Measurements from ENCODE around the gene CASZ1. TPM values are rescaled to one million over a fixed set of nuclear protein-coding genes. Genes with fewer than 3 reads are reported as not detected.

CASZ1 gene
- total RNA-seq, 1 donor from 2014 or later: 26.1 TPM

GRCh38 chr1:10785728-10786638, 10.5 kb downstream of the CASZ1 start:
- Histone ChIP-seq H3K4me3 (ENCODE audit: low read length in 3 of 3) (no peak overlapping the region), H3K9me3 (ENCODE audit: control insufficient read depth in 3 of 3, low read length in 3 of 3) (no peaks in the 10 kb centered on the region), H3K27ac (ENCODE audit: low read depth, low read length) (no peak overlapping the region), H3K9ac (ENCODE audit: low read depth in 1 of 3, low read length in 3 of 3) (peak overlapping the region in 2 of 3 donors; percentile 6 to 8), H3K36me3 (ENCODE audit: control insufficient read depth in 3 of 3, insufficient read depth in 3 of 3, low read length in 3 of 3) (no peaks in the 10 kb centered on the region), H3K4me1 (ENCODE audit: control insufficient read depth in 3 of 3, insufficient read depth in 3 of 3, low read length in 3 of 3) (peaks cover 51 to 92% (median 79%) of the 10 kb centered on the region in 3 donors), H3K27me3 (ENCODE audit: control insufficient read depth in 3 of 3, insufficient read depth in 3 of 3, low read length in 3 of 3) (peaks cover 0 to 5% (median 0%) of the 10 kb centered on the region in 3 donors)

DNA sequence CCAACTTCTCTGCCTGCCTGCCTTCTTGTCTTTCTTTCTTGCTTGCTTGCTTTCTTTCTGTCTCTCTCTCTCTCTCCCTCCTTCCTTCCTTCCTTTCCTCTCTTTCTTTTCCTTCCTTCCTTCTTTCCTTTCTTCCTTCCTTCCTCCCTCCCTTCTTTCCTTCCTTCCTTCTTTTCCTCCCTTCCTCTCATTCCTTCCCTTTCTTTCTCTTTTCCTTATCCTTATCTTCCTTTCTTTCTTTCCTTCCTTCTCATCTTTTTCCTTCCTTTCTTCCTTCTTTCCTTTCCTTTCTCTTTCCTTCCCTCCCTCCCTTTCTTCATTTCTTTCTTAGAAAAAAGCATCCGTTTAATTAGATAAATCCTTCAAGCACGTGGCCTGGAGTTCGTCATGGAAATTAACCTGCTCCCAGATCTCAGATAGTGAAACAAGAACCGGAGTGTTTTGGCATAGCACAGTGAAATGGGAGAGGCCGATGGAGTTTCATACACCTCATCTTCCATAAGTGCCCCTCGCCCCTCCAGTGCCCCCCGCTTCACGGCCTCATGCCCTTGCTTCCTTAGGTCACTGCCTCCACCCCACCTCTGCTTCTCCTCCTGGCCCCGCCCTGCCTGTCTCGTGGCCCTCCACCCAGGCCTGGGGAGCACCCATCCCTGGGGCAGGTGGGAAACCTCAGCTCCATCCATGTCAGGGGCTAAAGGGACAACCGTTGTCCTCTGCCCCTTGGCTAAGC, 11.3 kb downstream of the CASZ1 start:
- Histone ChIP-seq H3K27ac (ENCODE audit: low read depth, low read length) (no peak overlapping the region), H3K36me3 (ENCODE audit: control insufficient read depth in 3 of 3, insufficient read depth in 3 of 3, low read length in 3 of 3) (no peaks in the 10 kb centered on the region), H3K4me1 (ENCODE audit: control insufficient read depth in 3 of 3, insufficient read depth in 3 of 3, low read length in 3 of 3) (peaks cover 52 to 94% (median 78%) of the 10 kb centered on the region in 3 donors), H3K9me3 (ENCODE audit: control insufficient read depth in 3 of 3, low read length in 3 of 3) (no peaks in the 10 kb centered on the region), H3K4me3 (ENCODE audit: low read length in 3 of 3) (no peak overlapping the region), H3K27me3 (ENCODE audit: control insufficient read depth in 3 of 3, insufficient read depth in 3 of 3, low read length in 3 of 3) (peaks cover 0 to 5% (median 0%) of the 10 kb centered on the region in 3 donors), H3K9ac (ENCODE audit: low read depth in 1 of 3, low read length in 3 of 3) (no peak overlapping the region)

DNA sequence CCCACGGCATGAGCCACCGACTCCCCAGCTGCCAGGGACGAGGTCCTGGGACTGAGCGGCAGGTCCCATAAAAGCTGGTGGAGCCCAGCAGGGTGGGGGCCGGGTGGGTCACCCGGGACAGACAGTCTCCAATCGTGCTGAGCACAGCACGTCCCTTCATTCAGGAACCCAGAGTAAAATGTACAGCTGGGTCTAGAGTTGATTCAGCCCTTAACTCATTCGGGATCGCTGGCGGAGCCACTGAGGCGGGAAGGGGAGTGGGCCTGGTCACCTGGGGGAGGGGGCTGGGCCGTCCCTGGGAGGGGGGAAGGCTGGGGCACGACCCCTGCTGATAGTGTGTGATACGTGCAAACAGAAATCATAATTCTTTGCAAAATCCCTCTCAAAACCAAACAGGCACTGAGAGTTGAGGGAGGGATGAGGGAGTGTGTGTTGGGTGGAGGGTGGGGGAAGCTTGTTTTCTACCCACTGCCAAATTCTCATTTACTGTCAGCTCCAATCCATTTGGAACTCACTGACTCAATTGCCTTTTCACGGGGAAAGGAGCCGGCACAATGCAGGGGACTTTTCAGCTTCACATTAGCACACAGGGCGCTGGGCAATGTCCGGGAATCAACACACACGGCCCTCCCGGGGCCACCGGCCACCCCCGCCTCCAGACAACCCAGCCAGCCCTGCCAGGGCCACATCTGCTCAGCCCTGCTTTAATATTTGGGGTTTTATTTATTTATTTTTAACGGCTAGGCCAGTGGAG, 13.8 kb downstream of the CASZ1 start:
- peaks cover 39 to 92% (median 62%) of the 10 kb centered on the region in 3 donors for H3K4me1 ChIP-seq (ENCODE audit: control insufficient read depth in 3 of 3, insufficient read depth in 3 of 3, low read length in 3 of 3)
- no peaks in the 10 kb centered on the region for H3K36me3 ChIP-seq (ENCODE audit: control insufficient read depth in 3 of 3, insufficient read depth in 3 of 3, low read length in 3 of 3)
- no peak overlapping the region for H3K4me3 ChIP-seq (ENCODE audit: low read length in 3 of 3)
- no peaks in the 10 kb centered on the region for H3K27me3 ChIP-seq (ENCODE audit: control insufficient read depth in 3 of 3, insufficient read depth in 3 of 3, low read length in 3 of 3)
- H3K9me3 ChIP-seq (ENCODE audit: control insufficient read depth in 3 of 3, low read length in 3 of 3): no peaks in the 10 kb centered on the region
- no peak overlapping the region for H3K9ac ChIP-seq (ENCODE audit: low read depth in 1 of 3, low read length in 3 of 3)
- no peak overlapping the region for H3K27ac ChIP-seq (ENCODE audit: low read depth, low read length)

GRCh38 chr1:10781137-10781536, 15.3 kb downstream of the CASZ1 start:
- Histone ChIP-seq H3K36me3 (ENCODE audit: control insufficient read depth in 3 of 3, insufficient read depth in 3 of 3, low read length in 3 of 3) (no peaks in the 10 kb centered on the region), H3K9me3 (ENCODE audit: control insufficient read depth in 3 of 3, low read length in 3 of 3) (no peaks in the 10 kb centered on the region), H3K9ac (ENCODE audit: low read depth in 1 of 3, low read length in 3 of 3) (peak overlapping the region in 1 of 3 donors; percentile 25), H3K4me3 (ENCODE audit: low read length in 3 of 3) (no peak overlapping the region), H3K27me3 (ENCODE audit: control insufficient read depth in 3 of 3, insufficient read depth in 3 of 3, low read length in 3 of 3) (no peaks in the 10 kb centered on the region), H3K27ac (ENCODE audit: low read depth, low read length) (peak overlapping the region; percentile 40), H3K4me1 (ENCODE audit: control insufficient read depth in 3 of 3, insufficient read depth in 3 of 3, low read length in 3 of 3) (peaks cover 38 to 92% (median 59%) of the 10 kb centered on the region in 3 donors)

GRCh38 chr1:10779841-10780240, 16.6 kb downstream of the CASZ1 start:
- H3K27me3 ChIP-seq (ENCODE audit: control insufficient read depth in 3 of 3, insufficient read depth in 3 of 3, low read length in 3 of 3): no peaks in the 10 kb centered on the region
- H3K27ac ChIP-seq (ENCODE audit: low read depth, low read length): no peak overlapping the region
- no peaks in the 10 kb centered on the region for H3K36me3 ChIP-seq (ENCODE audit: control insufficient read depth in 3 of 3, insufficient read depth in 3 of 3, low read length in 3 of 3)
- H3K9me3 ChIP-seq (ENCODE audit: control insufficient read depth in 3 of 3, low read length in 3 of 3): no peaks in the 10 kb centered on the region
- H3K9ac ChIP-seq (ENCODE audit: low read depth in 1 of 3, low read length in 3 of 3): no peak overlapping the region
- H3K4me3 ChIP-seq (ENCODE audit: low read length in 3 of 3): no peak overlapping the region
- peaks cover 39 to 92% (median 60%) of the 10 kb centered on the region in 3 donors for H3K4me1 ChIP-seq (ENCODE audit: control insufficient read depth in 3 of 3, insufficient read depth in 3 of 3, low read length in 3 of 3)

GRCh38 chr1:10779201-10779600, 17.2 kb downstream of the CASZ1 start:
- no peaks in the 10 kb centered on the region for H3K9me3 ChIP-seq (ENCODE audit: control insufficient read depth in 3 of 3, low read length in 3 of 3)
- no peaks in the 10 kb centered on the region for H3K36me3 ChIP-seq (ENCODE audit: control insufficient read depth in 3 of 3, insufficient read depth in 3 of 3, low read length in 3 of 3)
- H3K9ac ChIP-seq (ENCODE audit: low read depth in 1 of 3, low read length in 3 of 3): no peak overlapping the region
- no peaks in the 10 kb centered on the region for H3K27me3 ChIP-seq (ENCODE audit: control insufficient read depth in 3 of 3, insufficient read depth in 3 of 3, low read length in 3 of 3)
- no peak overlapping the region for H3K4me3 ChIP-seq (ENCODE audit: low read length in 3 of 3)
- peaks cover 44 to 94% (median 64%) of the 10 kb centered on the region in 3 donors for H3K4me1 ChIP-seq (ENCODE audit: control insufficient read depth in 3 of 3, insufficient read depth in 3 of 3, low read length in 3 of 3)
- H3K27ac ChIP-seq (ENCODE audit: low read depth, low read length): no peak overlapping the region

DNA sequence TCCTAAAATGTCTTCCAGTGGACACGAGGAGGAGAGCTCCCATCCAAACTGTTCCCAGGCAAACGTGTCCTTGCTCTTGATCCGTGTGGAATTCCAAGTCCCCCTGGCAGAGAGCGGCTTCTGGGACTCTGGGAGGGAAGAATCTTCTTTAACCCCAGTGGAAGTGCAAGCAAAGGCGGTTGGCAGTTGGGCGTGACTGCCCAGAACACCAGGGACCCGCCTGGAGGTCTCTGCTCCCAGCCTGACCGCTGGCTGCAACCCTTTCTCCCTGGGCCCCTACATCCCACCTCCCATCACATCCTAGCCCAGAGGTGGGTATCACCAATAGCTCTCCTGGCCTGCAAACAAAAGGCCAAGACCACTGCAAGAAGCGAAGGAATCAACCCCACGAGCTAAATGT, 17.8 kb downstream of the CASZ1 start:
- no peak overlapping the region for H3K27ac ChIP-seq (ENCODE audit: low read depth, low read length)
- H3K27me3 ChIP-seq (ENCODE audit: control insufficient read depth in 3 of 3, insufficient read depth in 3 of 3, low read length in 3 of 3): no peaks in the 10 kb centered on the region
- H3K4me1 ChIP-seq (ENCODE audit: control insufficient read depth in 3 of 3, insufficient read depth in 3 of 3, low read length in 3 of 3): peaks cover 48 to 95% (median 65%) of the 10 kb centered on the region in 3 donors
- H3K9ac ChIP-seq (ENCODE audit: low read depth in 1 of 3, low read length in 3 of 3): no peak overlapping the region
- no peaks in the 10 kb centered on the region for H3K36me3 ChIP-seq (ENCODE audit: control insufficient read depth in 3 of 3, insufficient read depth in 3 of 3, low read length in 3 of 3)
- no peak overlapping the region for H3K4me3 ChIP-seq (ENCODE audit: low read length in 3 of 3)
- H3K9me3 ChIP-seq (ENCODE audit: control insufficient read depth in 3 of 3, low read length in 3 of 3): no peaks in the 10 kb centered on the region

GRCh38 chr1:10777749-10778574, 18.5 kb downstream of the CASZ1 start:
- Histone ChIP-seq H3K4me3 (ENCODE audit: low read length in 3 of 3) (no peak overlapping the region), H3K9me3 (ENCODE audit: control insufficient read depth in 3 of 3, low read length in 3 of 3) (no peaks in the 10 kb centered on the region), H3K27me3 (ENCODE audit: control insufficient read depth in 3 of 3, insufficient read depth in 3 of 3, low read length in 3 of 3) (no peaks in the 10 kb centered on the region), H3K27ac (ENCODE audit: low read depth, low read length) (no peak overlapping the region), H3K4me1 (ENCODE audit: control insufficient read depth in 3 of 3, insufficient read depth in 3 of 3, low read length in 3 of 3) (peaks cover 54 to 95% (median 68%) of the 10 kb centered on the region in 3 donors), H3K9ac (ENCODE audit: low read depth in 1 of 3, low read length in 3 of 3) (no peak overlapping the region), H3K36me3 (ENCODE audit: control insufficient read depth in 3 of 3, insufficient read depth in 3 of 3, low read length in 3 of 3) (no peaks in the 10 kb centered on the region)
